Superior temporal gyrus (tissue), 1 donor: ENCODE results near the gene ATP2A1.
"Not testable (repeated sequence)": the region's sequence is repeated elsewhere in the genome, so short reads cannot be mapped to it uniquely, and the experiment has no call there.

Experiments
- DNase-seq: peaks from one replicate; pipeline ENCODE4 v3.0.0-alpha.2; 2016; ENCODE audit errors: extremely low spot score

The ATP2A1 gene

DNA sequence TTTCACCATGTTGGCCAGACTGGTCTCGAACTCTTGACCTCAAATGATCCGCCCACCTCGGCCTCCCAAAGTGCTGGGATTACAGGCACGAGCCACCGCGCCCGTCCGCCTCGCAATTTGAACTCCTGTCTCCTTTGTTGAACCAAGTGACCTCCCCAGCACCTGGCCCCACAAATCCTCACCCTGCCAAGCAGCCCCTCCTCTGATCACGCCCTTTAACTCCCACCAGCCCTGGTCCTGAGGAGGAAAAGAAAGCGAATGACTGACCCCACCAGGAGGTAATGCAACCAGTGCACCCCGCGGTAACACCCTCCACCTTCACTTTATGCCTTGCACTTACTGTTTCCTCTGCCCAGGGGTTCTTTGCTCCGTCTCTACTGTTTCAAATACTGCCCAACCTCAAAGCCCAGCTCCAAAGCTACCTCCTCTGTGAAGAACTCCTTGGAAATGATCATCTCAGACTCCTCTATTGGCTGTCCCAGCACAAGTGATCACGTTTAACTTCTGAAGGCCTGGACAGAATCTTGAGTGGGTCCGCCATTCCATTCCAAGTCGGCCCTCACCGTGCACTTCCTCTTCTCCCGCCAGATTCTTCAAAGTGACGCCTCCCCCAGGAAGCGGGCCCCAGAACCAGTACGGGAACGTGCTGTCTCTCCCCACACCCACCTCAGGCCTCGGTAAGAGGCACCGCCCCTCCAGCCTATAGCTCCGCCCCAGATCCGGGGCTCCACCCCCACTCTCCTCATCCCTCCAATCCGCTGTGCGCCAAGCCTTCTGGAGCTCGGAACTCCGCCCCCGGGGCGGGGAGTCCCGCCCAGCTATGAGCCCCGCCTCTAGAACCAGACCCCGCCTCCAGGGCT is 57.9 kb downstream of the ATP2A1 start:
- DNase-seq: peak; percentile 18

DNA sequence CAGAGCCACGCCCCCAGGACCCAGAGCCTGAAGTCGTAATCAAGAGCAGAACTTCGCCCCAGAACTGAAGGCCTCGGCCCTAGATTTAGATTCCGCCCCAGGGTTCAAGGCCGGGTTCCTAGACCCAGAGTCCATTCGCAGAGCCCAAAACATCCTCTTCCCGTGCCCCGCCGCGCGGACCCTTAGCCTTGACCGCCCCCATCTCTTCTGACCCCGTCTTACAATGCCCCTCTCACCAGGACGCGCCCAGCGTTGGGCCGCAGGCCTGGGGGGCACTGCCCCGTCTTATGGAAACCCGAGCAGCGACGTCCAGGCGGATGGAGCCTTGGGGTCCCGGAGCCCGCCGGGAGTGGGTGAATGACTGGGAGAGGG is 58.5 kb downstream of the ATP2A1 start:
- no peak for DNase-seq

DNA sequence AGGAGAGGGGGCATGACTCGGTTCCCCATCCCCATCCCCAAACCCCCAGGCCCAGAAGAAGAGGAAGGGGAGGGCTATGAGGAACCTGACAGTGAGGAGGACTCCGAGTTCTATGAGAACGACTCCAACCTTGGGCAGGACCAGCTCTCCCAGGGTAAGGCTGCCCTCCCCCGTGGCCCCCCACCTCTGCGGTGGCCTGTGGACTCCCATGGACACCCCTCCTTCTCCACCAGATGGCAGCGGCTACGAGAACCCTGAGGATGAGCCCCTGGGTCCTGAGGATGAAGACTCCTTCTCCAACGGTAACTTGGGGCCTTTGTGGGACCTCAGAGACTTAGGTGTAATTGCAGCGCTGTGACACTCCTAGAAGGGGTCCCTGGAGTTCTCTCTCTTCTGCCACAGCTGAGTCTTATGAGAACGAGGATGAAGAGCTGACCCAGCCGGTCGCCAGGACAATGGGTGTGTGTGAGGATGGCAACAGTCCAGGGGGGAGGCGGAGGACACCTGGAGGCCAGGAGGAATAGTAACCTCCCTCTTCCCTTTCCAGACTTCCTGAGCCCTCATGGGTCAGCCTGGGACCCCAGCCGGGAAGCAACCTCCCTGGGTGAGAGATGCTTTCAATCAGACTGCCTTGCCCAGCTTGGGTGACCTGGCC is 59.1 kb downstream of the ATP2A1 start:
- no peak for DNase-seq

GRCh38 chr16:28938721-28939120 is 60.4 kb downstream of the ATP2A1 start:
- DNase-seq: no peak

DNA sequence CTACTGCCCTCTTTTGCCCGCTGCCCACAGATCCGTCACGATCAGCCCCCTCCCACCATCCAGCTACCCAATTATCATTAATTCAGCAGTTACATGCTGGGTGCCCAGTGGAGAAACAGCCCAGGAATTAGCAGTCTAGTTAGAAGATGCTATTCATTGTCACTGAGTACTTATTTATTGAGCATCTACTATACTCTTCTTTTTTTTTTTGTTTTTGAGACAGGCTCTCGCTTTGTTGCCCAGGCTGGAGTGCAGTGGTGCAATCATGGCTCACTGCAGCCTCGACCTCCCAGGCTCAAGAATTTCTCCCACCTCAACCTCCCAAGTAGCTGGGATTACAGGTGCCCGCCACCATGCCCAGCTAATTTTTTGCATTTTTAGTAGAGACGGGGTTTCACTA is 61.5 kb downstream of the ATP2A1 start:
- not testable (repeated sequence) for DNase-seq

DNA sequence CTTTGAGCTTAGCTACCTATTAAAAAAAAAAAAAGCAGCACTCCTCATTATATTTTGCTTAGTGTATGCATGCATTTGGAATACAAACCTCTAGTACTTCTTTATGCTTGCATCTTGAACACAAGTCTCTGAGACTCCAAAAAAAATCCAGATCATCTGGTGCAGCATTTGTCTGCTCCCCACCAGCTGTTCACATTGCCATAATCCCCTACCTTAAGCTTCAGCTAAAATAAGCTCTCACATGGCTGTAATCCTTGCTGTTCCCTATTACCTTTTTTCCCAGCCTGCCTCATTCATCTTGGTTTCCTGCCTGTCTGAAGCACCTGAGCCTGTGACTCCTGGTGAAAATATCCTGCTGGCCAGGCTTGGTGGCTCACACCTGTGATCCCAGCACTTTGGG is 65.0 kb downstream of the ATP2A1 start:
- no peak for DNase-seq

DNA sequence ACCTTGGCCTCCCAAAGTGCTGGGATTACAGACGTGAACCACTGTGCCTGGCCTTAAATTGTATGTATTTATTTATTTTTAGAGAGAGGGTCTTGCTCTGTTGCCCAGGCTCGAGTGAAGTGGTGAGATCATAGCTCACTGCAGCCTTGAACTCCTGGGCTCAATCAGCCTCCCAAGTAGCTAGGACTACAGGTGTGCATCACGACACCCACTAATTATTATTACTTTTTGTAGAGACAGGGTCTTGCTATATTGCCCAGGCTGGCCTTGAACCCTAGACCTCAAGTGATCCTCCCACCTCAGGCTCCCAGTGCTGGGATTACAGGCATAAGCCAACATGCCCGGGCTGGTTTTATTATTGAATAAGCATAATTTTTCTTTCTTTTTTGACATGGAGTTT is 68.4 kb downstream of the ATP2A1 start:
- DNase-seq: no peak

DNA sequence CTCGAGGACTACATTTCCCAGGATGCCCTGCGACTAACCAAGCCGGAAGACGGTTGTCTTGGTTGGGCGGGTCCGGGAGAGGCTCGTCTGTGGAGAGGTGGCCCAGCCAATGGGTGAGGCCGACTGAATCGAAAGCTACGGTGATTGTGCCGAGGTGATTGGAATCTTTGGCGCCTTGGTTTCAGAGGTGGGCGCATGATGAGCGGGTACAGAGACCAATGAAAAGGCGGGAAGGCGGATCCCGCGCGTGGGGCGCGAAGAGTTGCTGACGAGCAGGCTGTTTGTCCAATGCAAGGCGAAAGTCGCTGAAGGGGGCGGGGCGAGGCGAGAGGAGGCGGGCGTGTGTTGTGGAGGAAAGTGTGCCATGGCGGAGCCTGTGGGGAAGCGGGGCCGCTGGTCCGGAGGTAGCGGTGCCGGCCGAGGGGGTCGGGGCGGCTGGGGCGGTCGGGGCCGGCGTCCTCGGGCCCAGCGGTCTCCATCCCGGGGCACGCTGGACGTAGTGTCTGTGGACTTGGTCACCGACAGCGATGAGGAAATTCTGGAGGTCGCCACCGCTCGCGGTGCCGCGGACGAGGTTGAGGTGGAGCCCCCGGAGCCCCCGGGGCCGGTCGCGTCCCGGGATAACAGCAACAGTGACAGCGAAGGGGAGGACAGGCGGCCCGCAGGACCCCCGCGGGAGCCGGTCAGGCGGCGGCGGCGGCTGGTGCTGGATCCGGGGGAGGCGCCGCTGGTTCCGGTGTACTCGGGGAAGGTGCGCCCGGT is 72.5 kb downstream of the ATP2A1 start, which contains the start of gene NFATC2IP:
TSS of gene NFATC2IP (plus strand) at position 290 of the 762 bp plus-strand sequence. CDS start at position 365, 75 bp downstream.
- DNase-seq: peak; percentile 100

GRCh38 chr16:28951410-28951943 is 73.2 kb downstream of the ATP2A1 start:
- DNase-seq: no peak
